Duodenal mucosa (tissue), 2 donors: ENCODE data around the gene PABPN1L.

ENCODE experiments used
- H3K27ac ChIP-seq: one replicate; pipeline ENCODE4 v1.7.0; 2013; ENCODE audit warnings: low read depth, low read length
- H3K27me3 ChIP-seq, 2 donors: one replicate each; pipeline ENCODE4 v1.7.0; 2013; ENCODE audit warnings: low read length in 2 of 2, control low read depth in 1 of 2; ENCODE audit not compliant: insufficient read depth in 2 of 2, control insufficient read depth in 1 of 2
- H3K36me3 ChIP-seq, 2 donors: one replicate each; pipeline ENCODE4 v1.7.0; 2013; ENCODE audit warnings: low read length in 2 of 2, control low read depth in 1 of 2; ENCODE audit not compliant: insufficient read depth in 2 of 2, control insufficient read depth in 1 of 2
- H3K4me1 ChIP-seq, 2 donors: one replicate each; pipeline ENCODE4 v1.7.0; 2013; ENCODE audit warnings: low read length in 2 of 2, control low read depth in 1 of 2; ENCODE audit not compliant: insufficient read depth in 2 of 2, control insufficient read depth in 1 of 2
- H3K4me3 ChIP-seq, 2 donors: one replicate each; pipeline ENCODE4 v1.7.0; 2013; ENCODE audit warnings: low read length in 2 of 2, low read depth in 1 of 2
- H3K9ac ChIP-seq, 2 donors: one replicate each; pipeline ENCODE4 v1.7.0; 2013; ENCODE audit warnings: low read length in 2 of 2, low read depth in 1 of 2
- H3K9me3 ChIP-seq, 2 donors: one replicate each; pipeline ENCODE4 v1.7.0; 2013; ENCODE audit warnings: low read length in 2 of 2, control low read depth in 1 of 2; ENCODE audit not compliant: control insufficient read depth in 1 of 2

PABPN1L gene

GRCh38 chr16:88909431-88910210, 43.2 kb upstream of the PABPN1L start:
- Histone ChIP-seq H3K4me1 (no peaks in the 10 kb centered on the region), H3K9ac (no peak overlapping the region), H3K9me3 (no peaks in the 10 kb centered on the region), H3K27me3 (no peaks in the 10 kb centered on the region), H3K36me3 (no peaks in the 10 kb centered on the region), H3K4me3 (no peak overlapping the region), H3K27ac (no peak overlapping the region)

GRCh38 chr16:88908307-88908706, 41.8 kb upstream of the PABPN1L start:
- Histone ChIP-seq H3K9me3 (no peaks in the 10 kb centered on the region), H3K36me3 (no peaks in the 10 kb centered on the region), H3K27me3 (no peaks in the 10 kb centered on the region), H3K27ac (no peak overlapping the region), H3K4me1 (no peaks in the 10 kb centered on the region), H3K9ac (no peak overlapping the region), H3K4me3 (no peak overlapping the region)

GRCh38 chr16:88907768-88908167, 41.3 kb upstream of the PABPN1L start:
- H3K4me1 ChIP-seq = no peaks in the 10 kb centered on the region
- H3K27me3 ChIP-seq = no peaks in the 10 kb centered on the region
- H3K9ac ChIP-seq = no peak overlapping the region
- H3K36me3 ChIP-seq = no peaks in the 10 kb centered on the region
- no peak overlapping the region for H3K27ac ChIP-seq
- H3K9me3 ChIP-seq = no peaks in the 10 kb centered on the region
- H3K4me3 ChIP-seq = no peak overlapping the region

GRCh38 chr16:88906535-88907105, 40.2 kb upstream of the PABPN1L start:
- no peak overlapping the region for H3K9ac ChIP-seq
- H3K27ac ChIP-seq = no peak overlapping the region
- H3K9me3 ChIP-seq = no peaks in the 10 kb centered on the region
- no peaks in the 10 kb centered on the region for H3K36me3 ChIP-seq
- no peak overlapping the region for H3K4me3 ChIP-seq
- H3K27me3 ChIP-seq = no peaks in the 10 kb centered on the region
- no peaks in the 10 kb centered on the region for H3K4me1 ChIP-seq

GRCh38 chr16:88906020-88906419, 39.6 kb upstream of the PABPN1L start:
- H3K9ac ChIP-seq = no peak overlapping the region
- H3K27me3 ChIP-seq = no peaks in the 10 kb centered on the region
- no peak overlapping the region for H3K4me3 ChIP-seq
- H3K9me3 ChIP-seq = no peaks in the 10 kb centered on the region
- no peak overlapping the region for H3K27ac ChIP-seq
- no peaks in the 10 kb centered on the region for H3K4me1 ChIP-seq
- H3K36me3 ChIP-seq = no peaks in the 10 kb centered on the region

GRCh38 chr16:88905563-88905962, 39.1 kb upstream of the PABPN1L start:
- H3K9ac ChIP-seq = no peak overlapping the region
- no peaks in the 10 kb centered on the region for H3K4me1 ChIP-seq
- H3K36me3 ChIP-seq = no peaks in the 10 kb centered on the region
- H3K4me3 ChIP-seq = no peak overlapping the region
- H3K9me3 ChIP-seq = no peaks in the 10 kb centered on the region
- H3K27ac ChIP-seq = no peak overlapping the region
- no peaks in the 10 kb centered on the region for H3K27me3 ChIP-seq

- H3K4me3 ChIP-seq = no peak overlapping the region
- H3K27me3 ChIP-seq = no peaks in the 10 kb centered on the region
- no peaks in the 10 kb centered on the region for H3K4me1 ChIP-seq
- no peak overlapping the region for H3K9ac ChIP-seq
- H3K9me3 ChIP-seq = no peaks in the 10 kb centered on the region
- no peaks in the 10 kb centered on the region for H3K36me3 ChIP-seq
- H3K27ac ChIP-seq = no peak overlapping the region
These were observed 38.4 kb upstream of the PABPN1L start for GRCh38 chr16:88904676-88905365.

- Histone ChIP-seq H3K4me1 (no peaks in the 10 kb centered on the region), H3K27ac (no peak overlapping the region), H3K36me3 (no peaks in the 10 kb centered on the region)
These were observed 36.8 kb upstream of the PABPN1L start for GRCh38 chr16:88903267-88903666.

GRCh38 chr16:88902744-88903143, 36.3 kb upstream of the PABPN1L start:
- Histone ChIP-seq H3K36me3 (peaks cover 0 to under 1% of the 10 kb centered on the region in 2 donors), H3K27me3 (no peaks in the 10 kb centered on the region), H3K9ac (no peak overlapping the region), H3K4me1 (no peaks in the 10 kb centered on the region), H3K27ac (no peak overlapping the region), H3K9me3 (no peaks in the 10 kb centered on the region), H3K4me3 (no peak overlapping the region)

More at GRCh38 chr16:88903267-88903666, 36.8 kb upstream of the PABPN1L start:
- Histone ChIP-seq H3K9me3 (no peaks in the 10 kb centered on the region), H3K4me3 (no peak overlapping the region), H3K27me3 (no peaks in the 10 kb centered on the region), H3K9ac (no peak overlapping the region)

GRCh38 chr16:88901718-88902337, 35.4 kb upstream of the PABPN1L start:
- Histone ChIP-seq H3K27me3 (no peaks in the 10 kb centered on the region), H3K4me1 (no peaks in the 10 kb centered on the region), H3K36me3 (peaks cover 0 to 4% of the 10 kb centered on the region in 2 donors), H3K9ac (no peak overlapping the region), H3K4me3 (no peak overlapping the region), H3K9me3 (no peaks in the 10 kb centered on the region), H3K27ac (no peak overlapping the region)
